DND-41 (cell line): ENCODE data around the gene ACSL1.

Source experiments
- CTCF ChIP-seq: IDR thresholded peaks from 2 replicates; pipeline ENCODE4 v1.5.1; 2012; ENCODE audit warnings: borderline replicate concordance, low read length, moderate library complexity, mild to moderate bottlenecking; ENCODE audit not compliant: poor library complexity, severe bottlenecking; ENCODE audit errors: extremely low read depth
- EZH2 ChIP-seq: IDR thresholded peaks from 3 replicates; pipeline ENCODE4 v1.6.1; 2012; ENCODE audit warnings: borderline replicate concordance, low read depth, mild to moderate bottlenecking, moderate library complexity, low read length, inconsistent platforms; ENCODE audit not compliant: severe bottlenecking

- TF ChIP-seq CTCF: no peak
- TF ChIP-seq EZH2: no peak
These were observed 31.3 kb downstream of the ACSL1 start for GRCh38 chr4:184794470-184794869.
